T-helper 1 cell (primary cell): ENCODE measurements around the gene SEMA5A.

Source experiments
- DNase-seq, 5 donors: peaks; one replicate each; pipeline ENCODE4 v3.0.0-alpha.2; 2012 to 2020

The SEMA5A gene

GRCh38 chr5:9348401-9348996 is 197.4 kb downstream of the SEMA5A start:
- no peak for DNase-seq

- DNase-seq, result no peak
Observed at GRCh38 chr5:9347541-9348295, 198.2 kb downstream of the SEMA5A start.

- DNase-seq, result no peak
Observed at GRCh38 chr5:9347032-9347431, 198.8 kb downstream of the SEMA5A start.

DNA sequence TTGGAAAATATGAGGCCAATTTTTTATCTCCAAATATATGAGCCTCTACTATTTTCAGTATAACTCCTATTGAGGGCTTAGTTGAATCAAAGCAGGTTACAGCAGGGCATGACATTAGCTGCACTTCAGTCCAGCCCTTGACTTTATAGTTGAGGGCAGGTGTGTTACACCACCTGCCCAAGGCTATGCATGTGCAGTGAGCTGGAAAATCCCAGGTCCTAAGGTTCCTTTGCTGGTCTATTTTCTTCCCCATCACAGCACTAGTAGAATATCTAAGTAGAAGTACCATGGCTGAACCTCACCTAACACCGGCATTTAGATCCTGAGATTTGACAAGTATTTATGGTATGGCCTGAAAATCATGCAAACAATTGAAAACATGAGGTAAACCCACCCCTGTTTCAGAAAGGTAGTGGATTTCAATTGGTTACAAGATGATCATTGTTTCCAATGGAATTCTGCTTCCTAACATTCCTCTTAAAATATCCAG is 201.1 kb downstream of the SEMA5A start:
- DNase-seq, result no peak

GRCh38 chr5:9343146-9343850 is 202.6 kb downstream of the SEMA5A start:
- DNase-seq, result no peak

GRCh38 chr5:9342161-9342787 is 203.6 kb downstream of the SEMA5A start:
- DNase-seq, result no peak

DNA sequence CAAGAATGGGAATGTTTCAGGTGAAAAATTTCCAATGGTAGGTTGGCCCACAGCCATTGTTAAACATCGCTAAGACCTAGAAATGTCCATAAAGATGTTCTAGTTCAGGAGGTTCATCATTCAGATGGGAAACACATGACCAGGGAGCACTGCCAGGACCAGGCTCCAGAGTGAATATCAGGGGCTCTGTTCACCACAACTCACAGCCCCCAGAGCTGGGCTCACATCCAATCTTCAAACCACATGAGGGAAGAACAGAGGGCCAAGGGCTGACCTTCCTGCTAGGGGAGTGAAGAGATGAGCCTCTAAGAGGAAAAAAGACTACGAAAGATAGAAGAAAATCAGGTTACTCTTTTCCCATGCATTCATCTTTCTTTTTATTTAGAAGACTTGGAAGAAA is 205.8 kb downstream of the SEMA5A start:
- DNase-seq, result no peak

GRCh38 chr5:9339206-9339818 is 206.6 kb downstream of the SEMA5A start:
- DNase-seq, result no peak

DNA sequence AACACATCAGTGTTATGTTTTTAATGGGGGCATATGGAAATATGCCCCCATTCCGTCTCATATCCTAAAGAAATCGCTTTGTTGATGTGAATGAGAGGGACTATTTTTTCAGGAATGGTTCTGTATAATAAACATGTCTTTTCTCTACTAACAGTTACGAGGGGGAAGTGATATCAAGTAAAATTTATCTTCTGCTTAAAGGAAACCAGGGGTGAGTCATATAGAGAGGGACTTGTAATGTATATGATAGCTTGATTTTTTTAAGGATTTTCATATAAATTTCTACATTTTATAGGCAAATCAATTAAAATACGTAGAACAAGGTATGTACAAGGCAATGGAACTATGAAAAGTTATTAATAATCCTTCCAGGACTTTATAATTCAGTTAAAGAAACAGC is 207.1 kb downstream of the SEMA5A start:
- DNase-seq, result no peak

- DNase-seq, result no peak
Observed at GRCh38 chr5:9337928-9338595, 207.8 kb downstream of the SEMA5A start.

DNA sequence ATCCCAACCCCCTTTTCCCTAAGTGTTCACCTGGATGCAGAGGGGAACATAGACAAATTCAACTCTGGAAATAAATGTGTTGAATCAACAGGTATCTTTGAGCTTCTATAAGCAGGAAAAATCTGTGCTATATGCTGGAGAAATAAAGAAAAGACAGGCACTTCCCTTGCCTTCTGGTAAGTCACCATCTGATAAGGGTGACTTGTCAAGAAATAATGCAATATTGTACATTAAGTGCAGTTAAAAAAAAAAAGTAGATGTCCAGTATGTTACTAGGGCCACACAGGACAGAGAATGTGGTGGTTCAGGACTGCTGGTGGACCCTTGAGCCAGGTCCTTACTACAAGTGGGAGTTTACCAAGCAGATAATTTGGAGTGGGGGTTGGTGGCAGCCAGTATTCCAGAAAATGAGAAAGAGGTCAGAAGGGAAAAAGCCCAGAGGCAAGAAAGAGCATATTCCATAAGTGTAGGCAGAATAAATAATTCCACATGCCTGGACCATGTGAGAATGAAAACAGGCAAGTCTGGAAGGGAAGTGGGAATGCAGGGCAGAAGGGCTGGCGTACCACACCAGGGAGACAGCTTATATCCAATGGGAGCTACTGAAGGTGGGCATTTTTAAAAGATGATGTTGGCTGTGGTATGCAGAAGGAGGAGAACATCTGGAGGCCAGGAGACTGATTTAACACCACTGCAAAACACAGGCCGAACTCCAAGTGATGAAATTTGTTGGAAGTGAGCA is 209.9 kb downstream of the SEMA5A start:
- no peak for DNase-seq

GRCh38 chr5:9335269-9335668 is 210.6 kb downstream of the SEMA5A start:
- DNase-seq, result no peak

- no peak for DNase-seq
Observed at GRCh38 chr5:9332026-9332425, 213.8 kb downstream of the SEMA5A start.

DNA sequence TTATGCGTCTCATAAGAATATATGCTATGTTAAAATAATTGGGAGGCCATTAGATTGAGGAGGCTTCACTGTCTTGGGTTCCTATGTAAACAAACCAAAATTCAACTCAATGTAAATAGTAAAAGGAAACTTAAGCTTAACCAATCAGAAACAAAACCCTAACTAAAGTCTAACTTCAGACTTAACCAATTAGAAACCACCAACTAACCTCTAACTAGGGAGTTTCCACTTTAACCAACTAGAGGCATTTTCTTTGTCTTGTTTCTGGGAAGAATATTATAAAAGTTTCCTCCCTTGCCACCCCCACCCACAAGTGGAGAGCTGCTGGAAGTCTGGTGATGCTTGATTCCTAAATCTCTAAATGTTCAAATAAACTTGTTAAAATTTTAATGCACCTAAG is 214.5 kb downstream of the SEMA5A start:
- DNase-seq, result no peak

DNA sequence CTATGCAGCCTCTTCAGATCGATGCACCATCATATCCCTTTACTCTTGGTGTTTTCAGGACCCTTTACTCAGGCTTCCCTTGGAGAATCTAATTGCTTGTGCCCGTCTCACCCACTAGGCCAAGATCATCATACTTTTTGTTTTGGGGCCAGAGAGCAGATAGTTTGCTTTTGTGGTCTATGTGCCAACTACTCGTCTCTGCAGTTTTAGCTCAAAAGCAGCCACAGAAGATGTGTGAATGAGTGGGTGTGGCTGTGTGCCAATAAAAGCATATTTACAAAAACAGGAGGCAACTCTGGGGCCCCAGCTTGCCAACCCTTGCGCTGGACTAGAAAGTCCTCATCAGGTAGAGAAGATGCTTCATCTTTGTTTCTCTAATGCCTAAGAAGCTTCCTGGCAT is 216.8 kb downstream of the SEMA5A start:
- no peak for DNase-seq

DNA sequence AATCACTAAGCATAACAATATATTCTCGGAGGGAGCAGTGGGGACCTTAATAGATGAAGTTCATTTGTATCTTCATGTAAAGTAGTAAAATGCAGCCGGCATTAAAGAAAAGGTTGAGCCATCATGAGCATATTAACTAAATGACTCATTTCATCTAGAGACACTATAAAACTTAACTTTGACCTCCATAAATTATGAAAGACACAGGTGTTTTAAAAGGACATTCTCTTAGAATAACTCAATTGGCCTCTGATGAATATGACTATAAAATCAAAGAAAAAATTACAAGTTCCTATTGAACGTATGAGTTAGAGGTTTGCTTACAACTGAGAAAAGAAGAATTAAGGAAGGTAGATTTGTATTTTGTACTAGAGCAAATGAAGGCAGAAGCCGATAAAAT is 220.3 kb downstream of the SEMA5A start:
- no peak for DNase-seq

DNA sequence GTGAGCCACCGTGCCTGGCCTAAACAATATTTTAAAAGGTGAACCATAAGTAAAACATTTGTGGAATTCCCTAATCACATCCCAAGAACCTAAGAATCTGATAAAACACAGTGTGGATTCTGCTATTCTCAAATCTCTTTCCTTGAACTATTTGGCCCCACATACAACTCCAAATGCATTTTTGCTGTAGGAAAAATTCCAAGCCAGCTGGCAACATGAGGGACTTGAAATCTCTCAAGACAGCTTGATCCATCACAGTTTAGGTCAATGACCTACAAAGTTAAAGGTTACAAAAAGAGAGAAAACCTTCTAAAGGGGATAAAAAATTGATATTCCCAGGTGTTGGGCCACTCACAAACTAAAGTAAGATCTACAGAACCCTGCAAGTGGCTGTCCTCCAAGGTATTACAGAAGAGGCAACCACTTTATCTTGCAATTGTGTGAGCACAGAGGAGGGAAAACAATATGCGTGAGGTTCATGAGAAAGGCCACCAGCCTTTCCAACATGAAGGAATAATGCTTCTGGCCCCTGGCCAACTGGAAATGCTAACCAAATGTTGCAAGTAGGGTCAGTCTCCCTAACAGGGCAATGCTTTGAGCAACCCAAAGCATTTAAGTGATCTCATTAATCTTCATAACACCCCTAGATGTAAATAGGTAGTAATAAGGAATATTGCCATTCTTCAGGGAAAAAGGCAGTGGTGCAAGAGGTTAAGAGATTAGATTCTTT is 221.4 kb downstream of the SEMA5A start:
- no peak for DNase-seq

DNA sequence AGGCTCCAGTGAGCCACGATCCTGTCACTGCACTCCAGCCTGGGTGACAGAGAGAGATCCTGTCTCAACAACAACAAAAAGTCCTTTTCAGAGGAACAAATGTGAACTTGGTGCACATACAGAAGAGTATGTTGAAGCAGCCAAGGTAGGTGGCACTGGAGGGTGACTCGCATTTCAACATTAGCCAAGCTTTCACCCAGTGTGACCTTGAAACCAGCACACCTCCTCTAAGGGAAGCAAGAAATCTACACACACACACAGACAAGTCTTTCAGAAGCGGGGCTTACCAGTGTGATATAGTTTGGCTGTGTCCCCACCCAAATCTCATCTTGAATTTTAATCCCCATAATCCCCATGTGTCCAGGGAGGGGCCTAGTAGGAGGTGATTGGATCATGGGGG is 225.2 kb downstream of the SEMA5A start:
- no peak for DNase-seq

GRCh38 chr5:9318031-9318430 is 227.8 kb downstream of the SEMA5A start:
- no peak for DNase-seq

DNA sequence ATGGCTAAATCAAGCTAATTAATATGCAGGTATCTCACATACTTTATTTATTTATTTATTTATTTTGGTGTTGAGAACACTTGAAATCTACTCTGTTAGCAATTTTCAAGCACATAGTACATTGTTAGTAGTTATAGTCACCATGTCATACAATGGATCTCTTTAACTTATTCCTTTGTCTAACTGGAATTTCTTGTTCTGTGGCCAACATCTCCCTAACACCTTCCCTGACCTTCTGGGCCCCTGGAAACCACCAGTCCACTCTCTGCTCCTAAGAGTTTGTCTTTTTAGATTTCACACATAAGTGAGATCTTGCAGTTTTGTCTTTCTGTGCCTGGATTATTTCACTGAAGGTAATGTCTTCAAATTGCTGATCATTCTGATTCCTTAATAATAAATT is 229.1 kb downstream of the SEMA5A start:
- DNase-seq, result no peak

DNA sequence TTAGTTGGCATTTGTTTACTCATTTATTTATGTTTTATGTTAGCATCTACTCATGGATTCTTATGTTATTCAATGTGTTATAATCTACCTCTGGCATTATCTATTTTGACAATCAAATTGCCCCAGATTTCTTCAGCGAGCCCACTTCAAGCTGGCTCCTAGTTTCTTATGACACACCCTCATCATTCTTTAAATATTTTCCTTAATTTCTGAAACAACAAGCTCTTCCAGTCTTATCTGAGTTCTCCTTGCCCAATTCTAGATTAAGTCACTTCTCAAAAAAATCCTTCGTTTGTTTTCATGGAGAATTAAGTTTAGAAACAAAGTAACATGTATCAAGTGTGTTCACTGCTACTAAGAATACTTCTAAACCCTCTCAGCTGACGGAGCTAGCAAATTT is 229.8 kb downstream of the SEMA5A start:
- DNase-seq, result no peak
